HG03469 (cell line): ENCODE measurements around the gene MYL12A.

Experiments used
- ATAC-seq: cut with Tn5 transposase; IDR thresholded peaks from one replicate; pipeline ENCODE4 v1.9.1; 2021; ENCODE audit warnings: mild to moderate bottlenecking, moderate library complexity, moderate number of reproducible peaks; ENCODE audit not compliant: unreplicated experiment

MYL12A gene

GRCh38 chr18:3224223-3224622 is 23.4 kb upstream of the MYL12A start:
- ATAC-seq = no peak

- ATAC-seq = no peak
Measured at GRCh38 chr18:3225588-3225987, 22.0 kb upstream of the MYL12A start.

- ATAC-seq = no peak
Measured at GRCh38 chr18:3226048-3226447, 21.6 kb upstream of the MYL12A start.

GRCh38 chr18:3230401-3231334 is 16.9 kb upstream of the MYL12A start:
- ATAC-seq = no peak

GRCh38 chr18:3233004-3233403 is 14.6 kb upstream of the MYL12A start:
- ATAC-seq = no peak

GRCh38 chr18:3233433-3234168 is 14.0 kb upstream of the MYL12A start:
- no peak for ATAC-seq

GRCh38 chr18:3234457-3234856 is 13.1 kb upstream of the MYL12A start:
- ATAC-seq = no peak

GRCh38 chr18:3235846-3236245 is 11.8 kb upstream of the MYL12A start:
- ATAC-seq = no peak

- ATAC-seq = no peak
Measured at GRCh38 chr18:3236470-3236869, 11.1 kb upstream of the MYL12A start.

- no peak for ATAC-seq
Measured at GRCh38 chr18:3238742-3239141, 8.9 kb upstream of the MYL12A start.

- ATAC-seq = no peak
Measured at GRCh38 chr18:3245185-3245564, 2.4 kb upstream of the MYL12A start.

- ATAC-seq = peak; percentile 30
Measured at GRCh38 chr18:3245853-3246634, 1.6 kb upstream of the MYL12A start.

- ATAC-seq = no peak
Measured at GRCh38 chr18:3246635-3247239, 864 bp upstream of the MYL12A start.

- no peak for ATAC-seq
Measured at GRCh38 chr18:3248062-3248657, 559 bp downstream of the MYL12A start.

- no peak for ATAC-seq
Measured at GRCh38 chr18:3248658-3249359, 1.2 kb downstream of the MYL12A start.

- no peak for ATAC-seq
Measured at GRCh38 chr18:3250237-3251107, 2.9 kb downstream of the MYL12A start.

- ATAC-seq = no peak
Measured at GRCh38 chr18:3251249-3251962, 3.8 kb downstream of the MYL12A start.

GRCh38 chr18:3251963-3252277 is 4.3 kb downstream of the MYL12A start:
- ATAC-seq = no peak
